SW480 (cell line): ENCODE measurements around the gene ALDH1A3.

Experiments used
- DNase-seq: peaks from one replicate; pipeline ENCODE4 v3.0.0-alpha.2; 2016; ENCODE audit warnings: low spot score

ALDH1A3 gene

DNA sequence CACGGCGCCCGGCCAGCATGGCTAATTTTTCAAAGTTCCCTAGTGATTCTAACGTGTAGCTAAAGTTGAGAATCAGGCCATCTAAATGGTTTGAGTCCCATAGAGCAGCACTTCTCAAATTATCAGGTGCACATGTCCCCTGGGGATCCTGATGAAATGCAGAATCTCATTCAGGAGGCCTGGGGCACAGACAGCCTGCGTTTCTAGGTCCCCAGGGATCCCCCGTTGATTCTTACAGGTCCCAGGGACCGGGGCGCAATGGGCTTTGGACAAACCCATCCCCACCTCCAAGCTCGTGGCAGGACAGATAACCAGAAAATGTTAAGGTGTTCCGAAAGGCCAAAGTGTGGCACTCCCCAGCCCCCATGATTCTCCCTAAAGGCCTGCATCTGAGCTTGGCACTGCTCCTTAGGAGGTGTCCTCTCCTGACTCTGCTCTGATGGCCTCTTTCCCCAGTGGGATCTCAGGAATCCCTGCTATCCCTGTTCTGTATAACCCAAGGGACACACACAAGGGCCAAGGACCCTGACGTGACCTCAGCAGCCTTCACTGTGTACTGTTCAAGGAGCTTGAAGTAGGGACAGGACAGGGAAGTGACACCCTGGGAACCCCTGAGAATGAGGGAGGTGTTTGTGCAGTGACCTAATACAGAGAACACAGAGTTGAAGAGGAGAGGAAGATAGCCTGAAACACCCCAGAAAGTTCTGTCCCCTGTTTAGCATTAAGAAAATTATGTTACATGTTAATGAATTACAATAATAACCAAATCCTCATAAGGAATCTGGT lies 47.5 kb downstream of the ALDH1A3 start:
- no peak for DNase-seq

DNA sequence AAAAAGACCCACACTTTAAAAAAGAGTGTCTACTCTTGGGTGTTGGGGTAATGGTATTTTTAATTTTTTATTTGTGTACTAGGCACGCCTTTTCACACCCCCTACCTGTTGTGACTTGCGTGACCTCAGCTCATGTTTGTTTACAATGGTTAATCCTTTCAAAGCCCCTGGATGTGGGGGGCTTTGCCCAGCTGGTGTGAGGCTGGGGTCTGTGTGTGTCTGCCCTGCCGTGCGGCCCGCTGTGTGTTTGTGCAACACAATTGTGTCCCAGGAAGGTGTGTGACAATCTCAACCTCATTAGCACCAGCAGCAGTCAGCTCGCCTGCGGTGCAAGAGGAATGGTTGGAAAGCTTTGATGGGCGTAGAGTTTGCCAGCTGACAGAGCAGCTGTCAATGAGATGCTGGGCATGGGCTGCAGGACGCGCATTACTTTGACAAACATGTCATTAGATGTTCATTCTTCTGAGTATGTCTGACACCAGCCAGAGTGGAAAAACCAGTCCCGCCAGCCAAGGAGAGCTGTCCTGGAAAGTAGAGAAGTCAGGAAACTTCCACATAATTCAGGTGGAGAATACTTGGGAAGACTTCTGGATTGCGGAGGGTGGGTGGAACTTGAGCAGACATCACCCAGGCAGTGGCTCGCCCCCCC lies 49.1 kb downstream of the ALDH1A3 start:
- no peak for DNase-seq

DNA sequence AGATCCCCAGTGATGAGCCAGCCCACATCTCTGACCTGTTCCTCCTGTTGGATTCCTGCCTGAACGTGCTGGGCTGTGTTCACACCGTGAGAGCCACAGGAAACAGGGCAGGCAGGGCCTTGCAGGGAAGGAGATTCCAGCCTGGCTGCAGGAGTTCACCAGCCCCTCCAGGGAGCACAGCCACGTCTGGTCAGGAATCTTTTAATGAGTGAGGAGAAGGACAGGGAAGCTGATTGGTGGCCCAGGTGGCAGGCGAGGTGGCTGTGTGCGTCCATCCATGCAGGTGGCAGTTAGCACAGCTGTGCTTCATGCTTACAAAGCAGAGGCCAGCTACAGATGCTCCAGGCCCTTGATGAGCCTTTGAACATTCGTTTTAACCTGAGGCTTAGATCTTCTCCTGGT lies 50.0 kb downstream of the ALDH1A3 start:
- no peak for DNase-seq

DNA sequence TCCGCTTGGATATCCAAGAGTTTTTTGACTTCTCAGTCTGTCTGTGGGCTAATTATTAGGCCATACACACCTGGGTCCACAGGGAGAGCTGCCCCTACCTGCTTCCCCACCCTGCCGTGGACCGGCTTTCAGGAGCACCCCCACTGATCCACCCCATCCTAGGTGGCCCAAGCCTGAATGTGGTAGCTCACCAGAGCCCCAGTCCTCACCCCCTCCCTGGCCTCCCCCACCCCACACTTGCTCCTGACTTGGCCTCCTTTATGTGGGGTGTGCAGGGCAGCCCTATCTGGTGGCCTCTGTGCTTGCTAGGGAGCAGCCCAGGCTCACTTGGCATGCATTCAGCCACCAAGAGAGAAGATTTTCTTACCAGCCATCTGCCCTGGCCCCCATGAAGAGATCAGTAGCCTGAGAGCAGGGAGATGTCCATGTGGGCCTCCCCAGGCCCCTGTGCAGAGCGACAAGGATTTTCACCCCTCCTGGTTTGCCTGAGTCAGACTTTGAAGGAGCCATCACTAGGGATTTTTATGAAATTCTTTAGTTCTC lies 50.7 kb downstream of the ALDH1A3 start:
- DNase-seq = no peak

DNA sequence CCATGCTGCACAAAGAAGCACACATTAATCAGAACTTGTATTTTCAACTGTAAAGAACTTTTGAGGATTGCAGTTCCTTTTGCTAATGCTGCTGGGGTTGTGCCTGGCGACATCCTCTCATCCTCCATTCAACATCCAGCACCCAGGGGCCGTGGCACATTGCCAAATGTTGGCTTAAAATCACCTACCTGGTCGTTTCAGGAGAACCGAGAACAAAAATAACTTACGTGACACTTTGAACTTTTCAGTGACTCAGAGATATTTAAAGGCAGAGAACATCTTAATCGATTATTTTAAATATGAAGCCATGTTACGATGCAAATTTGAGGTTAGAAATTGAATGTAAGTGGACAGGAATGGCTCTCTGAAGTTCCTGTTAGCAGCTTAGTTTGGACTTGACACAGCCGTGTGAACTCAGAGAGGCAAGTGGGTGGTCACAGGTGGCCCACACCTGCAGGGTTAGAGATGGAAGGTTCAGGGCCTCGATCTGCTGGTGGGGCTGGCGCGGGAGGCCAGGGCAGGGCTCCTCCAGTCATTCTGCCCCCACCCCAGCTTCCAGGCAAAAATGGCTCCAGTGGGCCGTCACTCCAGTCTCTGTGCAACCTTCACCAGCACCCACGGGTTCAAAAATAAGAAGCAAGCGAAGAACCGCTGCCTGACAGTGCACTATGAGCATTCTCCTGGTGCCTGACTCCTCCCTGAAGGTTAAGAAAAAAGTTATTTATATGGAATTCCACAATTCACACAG lies 51.7 kb downstream of the ALDH1A3 start:
- DNase-seq = no peak

DNA sequence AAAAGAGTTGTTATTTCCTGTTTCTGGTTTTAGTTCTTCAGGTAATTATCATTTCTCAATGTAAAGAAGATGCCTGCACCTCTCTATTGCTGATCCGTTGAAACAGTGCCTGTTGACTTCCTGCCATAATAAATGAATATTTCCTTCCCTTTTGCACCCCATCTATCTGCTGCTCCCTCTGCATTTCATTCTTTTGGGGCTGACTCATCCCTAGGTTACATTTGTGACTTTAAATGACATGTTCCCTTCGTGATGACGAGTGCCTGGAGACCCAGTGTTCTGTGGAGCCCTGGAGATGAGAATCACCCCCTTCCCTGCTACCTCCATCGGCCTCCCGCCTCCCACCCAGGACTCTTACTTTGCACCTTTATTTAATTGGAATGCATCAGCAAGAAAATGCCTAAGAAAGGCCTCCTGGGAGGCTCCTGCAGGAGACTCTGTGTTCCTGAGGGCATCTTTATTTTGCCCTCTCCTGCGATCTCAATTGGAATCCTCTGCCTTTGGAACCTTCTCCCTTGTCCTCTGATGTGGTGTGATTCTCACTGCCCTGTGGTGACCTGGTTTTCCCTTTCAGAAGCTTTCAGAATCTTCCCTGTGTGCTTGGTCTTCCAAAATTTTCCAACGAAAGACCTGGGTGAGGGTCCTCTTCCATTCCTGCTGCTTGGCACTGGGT lies 53.2 kb downstream of the ALDH1A3 start:
- no peak for DNase-seq

DNA sequence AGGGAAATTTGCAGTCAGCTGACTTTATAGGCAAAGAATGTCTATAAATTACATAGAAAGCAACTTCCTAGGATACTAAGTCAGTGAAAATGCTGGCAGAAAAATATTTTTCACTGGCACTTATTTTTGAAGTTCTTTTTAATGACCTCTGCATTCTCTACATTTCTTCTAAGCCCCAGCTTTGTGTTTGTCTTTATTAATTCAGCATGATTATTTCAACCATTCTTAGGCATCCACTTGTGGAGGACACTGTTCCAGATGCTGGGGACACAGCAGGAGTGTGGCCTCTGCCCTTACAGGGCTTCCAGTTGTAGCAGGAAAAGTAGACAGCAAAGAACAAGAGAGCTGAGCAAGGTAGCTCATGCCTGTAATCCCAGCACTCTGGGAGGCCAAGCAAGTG lies 54.5 kb downstream of the ALDH1A3 start:
- DNase-seq = no peak

DNA sequence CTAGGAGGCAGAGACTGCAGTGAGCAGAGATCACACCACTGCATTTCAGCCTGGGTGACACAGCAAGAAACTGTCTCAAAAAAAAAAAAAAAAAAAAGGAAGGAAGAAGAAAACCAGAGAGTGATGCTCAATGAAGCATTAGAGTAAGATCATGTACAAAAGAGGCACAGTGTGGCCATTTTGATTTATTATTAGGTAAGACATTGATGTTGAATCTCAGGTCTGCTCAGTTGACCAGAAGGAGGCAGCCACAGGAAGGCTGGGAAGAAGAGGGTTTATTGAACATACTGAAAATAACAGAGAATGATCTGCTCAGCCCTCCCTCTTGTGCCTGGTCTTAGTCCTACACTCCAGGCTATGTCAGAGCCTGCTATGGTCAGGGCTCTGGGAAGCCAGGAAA lies 55.1 kb downstream of the ALDH1A3 start:
- DNase-seq = peak; percentile 18

DNA sequence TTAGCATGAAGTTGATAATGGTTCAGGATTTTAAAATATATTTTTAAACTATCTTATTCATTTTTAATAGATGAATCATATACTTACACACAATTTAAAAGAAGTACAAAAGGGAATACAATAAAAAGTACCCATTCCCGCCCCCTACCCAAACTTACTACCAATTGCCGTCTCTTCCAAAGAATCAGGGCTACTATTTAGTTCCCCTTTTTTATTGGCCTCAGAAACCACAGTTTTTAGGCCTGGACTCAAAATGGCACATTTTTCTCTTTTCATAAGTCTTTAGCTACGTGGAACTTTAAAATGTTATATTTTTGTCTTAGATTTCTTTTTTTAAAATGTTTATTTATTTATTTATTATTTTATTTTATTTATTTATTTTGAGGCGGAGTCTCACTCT lies 57.5 kb downstream of the ALDH1A3 start:
- DNase-seq = no peak

DNA sequence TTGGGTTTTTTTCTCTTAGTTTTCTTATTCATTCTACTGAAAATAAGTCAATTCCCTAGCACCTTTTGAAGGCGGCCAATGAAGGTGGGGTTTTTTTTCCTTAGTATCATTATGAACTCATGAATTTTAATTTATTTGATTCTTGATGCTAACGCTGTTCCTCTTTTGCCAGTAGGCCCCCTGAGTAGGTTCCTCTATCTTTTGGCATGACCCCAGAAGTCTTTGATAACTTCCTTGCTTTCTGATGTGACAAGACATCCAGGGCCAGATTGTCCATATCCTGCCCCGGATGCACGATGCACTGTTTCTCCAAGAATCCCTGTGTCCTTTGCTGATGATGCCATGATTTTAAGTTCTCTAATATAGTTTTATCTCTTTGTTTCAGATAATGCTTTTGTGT lies 60.2 kb downstream of the ALDH1A3 start:
- DNase-seq = no peak

DNA sequence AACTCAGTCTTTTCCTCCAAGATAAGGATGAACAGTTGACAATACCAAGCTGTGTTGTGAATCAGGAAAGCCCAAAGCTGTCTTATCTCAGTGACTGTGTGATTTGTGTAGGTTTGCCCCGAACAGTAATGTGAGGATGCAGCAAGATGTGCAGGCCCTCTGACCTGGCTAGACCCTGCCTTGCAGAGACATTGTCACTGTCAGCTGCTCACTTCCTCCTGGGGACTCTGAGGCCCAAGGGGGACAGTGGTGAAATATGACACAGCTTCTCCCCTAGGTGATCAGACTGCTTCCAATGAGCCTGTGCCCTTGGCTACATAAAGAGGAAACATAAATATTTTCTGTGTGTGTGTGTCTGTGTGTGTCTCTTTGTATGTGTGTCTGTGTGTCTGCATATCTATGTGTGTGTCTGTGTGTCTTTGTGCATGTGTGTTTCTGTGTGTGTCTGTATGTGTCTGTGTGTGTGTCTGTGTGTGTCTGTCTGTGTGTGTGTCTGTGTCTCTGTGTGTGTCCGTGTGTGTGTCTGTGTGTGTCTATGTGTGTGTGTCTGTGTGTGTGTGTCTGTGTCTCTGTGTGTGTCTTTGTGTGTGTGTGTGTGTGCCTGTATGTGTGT lies 61.2 kb downstream of the ALDH1A3 start:
- DNase-seq = no peak

DNA sequence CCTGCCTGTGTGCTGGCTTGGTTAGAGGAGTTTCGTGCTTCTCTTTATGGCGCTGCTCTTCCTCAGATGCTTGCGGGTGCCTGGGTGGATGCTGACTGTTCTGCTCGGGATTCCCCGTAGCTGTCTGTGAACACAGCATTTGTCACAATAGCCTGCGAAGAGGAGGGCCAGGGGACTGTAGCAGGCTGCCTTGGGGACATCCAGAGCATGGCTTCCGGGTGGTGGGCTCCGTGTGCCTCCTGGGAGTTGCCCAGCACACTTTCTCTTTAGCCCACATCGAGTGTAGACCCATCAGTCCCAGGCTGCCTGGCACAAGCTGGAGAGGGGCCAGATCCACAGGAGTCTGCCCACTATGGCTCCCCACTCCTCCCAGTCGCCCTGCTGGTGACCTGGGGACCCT lies 61.9 kb downstream of the ALDH1A3 start:
- no peak for DNase-seq

DNA sequence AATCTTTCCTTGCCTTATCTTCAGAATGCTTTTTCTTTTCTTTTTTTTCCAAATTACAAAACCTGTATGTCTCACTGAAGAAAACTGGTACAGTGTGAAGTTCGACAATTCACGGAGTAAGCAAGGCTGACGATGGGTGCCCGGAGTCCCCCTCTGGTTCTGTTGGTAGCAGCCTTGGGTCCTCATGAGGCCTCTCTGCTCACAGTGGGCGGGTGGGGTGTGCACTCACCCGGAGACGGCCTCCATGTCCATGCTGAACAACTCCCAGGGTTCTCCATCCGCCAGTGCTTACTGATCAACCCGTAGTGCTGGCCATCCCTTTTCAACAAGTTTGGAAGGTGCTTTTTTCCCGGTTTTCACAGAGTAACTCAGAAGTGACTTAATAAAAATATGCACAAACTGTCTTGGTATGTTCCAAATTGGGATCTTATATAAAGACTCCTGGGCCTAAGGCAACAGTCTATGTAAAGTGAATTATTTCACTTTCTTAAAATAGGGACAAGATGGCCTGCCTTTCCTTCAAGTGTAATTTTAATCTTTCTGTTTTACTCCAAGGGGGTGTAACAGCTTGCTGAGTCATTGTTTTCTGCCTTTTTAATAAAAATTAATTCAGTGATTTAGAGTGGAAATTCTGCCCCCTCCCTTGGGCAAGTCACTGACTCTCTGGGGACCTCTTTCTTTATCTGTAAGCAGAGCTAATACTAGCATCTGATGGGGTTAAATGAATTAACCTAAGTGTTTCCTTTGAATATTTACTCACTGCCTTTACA lies 63.2 kb downstream of the ALDH1A3 start:
- no peak for DNase-seq

DNA sequence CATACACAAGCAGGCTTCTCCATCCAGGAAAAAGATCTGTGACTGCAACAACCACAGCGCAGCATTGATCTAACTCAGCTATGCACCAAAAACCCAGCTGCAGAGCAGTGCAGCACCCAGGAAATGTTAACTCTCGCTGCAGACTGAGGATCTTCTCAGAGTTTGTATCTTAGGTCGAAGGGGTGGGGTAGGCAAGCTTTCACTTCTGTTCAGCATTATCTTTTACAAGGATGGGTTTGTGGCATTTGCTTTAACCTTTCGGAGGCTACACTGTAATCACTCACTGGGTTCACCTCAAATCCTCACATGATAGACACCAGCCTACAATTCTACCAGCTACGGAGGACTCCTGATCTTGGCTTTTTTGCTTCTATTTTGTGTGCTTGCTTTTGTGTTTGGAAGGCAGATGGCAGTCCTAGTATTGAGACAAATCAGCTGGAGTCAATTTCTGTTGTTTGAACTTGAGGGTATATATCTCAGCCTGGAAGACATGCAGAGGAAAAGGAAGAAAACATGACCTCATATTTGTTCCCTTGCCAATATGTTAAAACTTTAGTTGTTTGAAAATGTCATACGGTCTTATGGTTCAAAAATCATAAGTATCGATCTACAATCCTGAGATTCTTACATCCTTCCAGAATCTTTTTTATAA lies 64.7 kb downstream of the ALDH1A3 start:
- DNase-seq = no peak

DNA sequence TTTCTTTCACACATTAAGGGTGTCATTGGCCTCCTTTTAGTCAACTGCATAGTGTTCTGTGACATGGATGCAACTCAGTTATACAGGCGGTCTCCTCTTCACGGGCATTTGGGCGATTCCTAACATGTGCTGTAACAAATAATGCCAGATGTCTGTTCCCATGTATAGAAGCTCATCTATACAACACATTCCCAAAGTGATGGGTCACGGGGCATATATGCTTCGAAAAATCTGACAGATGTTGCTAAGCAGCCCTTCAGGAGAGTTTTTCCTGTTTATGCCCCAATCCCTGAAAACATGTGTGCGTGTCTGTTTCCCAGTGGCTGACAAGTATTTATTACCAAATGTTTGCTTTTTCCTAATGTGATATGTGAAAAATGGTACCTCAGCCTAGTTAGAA lies 65.4 kb downstream of the ALDH1A3 start:
- DNase-seq = no peak

DNA sequence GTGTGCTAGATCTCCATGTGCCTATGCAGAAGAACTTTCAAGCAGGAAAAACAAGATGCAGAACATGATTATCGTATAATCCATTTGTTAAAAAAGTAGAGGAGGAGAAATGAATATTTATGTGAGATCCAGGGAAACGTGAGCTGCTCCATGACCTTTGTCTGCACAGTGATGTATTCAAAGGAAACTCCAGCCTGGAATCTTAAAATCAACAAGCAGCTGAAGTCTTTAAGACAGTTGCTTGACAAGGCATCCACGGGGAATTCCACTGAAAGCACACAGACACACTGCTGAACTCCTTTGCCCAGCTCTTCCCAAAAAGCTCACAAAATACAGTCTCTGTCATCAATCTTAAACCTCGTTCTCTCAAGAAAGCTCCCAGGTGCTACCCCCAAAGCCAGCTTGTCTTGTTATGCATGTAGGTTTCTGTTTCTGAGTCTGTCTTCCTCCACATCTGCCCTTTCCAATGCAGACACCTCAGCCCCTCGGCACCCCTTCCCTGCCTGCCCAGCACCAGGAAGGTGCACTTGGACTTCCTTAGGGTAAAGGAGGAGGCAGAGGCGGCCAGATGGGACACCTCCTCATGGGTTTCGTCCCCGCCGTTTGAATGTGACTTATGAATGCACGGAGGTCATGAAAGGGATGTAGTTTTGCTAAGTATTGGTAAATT lies 68.3 kb downstream of the ALDH1A3 start:
- no peak for DNase-seq

DNA sequence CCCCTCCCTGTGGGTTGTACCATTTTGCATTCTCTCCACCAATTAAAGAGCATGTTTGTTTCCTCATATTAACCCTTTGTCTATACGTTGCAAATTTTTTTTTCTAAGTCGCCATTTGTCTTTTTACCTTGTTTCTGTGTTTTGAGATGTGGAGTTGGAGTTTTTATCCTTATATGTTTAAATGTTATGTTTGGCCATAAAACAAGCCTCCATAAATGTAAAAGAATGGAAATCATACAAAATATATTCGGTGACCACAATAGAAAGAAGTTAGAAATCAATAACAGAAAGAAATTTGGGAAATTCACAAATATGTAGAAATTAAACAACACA lies 68.8 kb downstream of the ALDH1A3 start:
- no peak for DNase-seq

DNA sequence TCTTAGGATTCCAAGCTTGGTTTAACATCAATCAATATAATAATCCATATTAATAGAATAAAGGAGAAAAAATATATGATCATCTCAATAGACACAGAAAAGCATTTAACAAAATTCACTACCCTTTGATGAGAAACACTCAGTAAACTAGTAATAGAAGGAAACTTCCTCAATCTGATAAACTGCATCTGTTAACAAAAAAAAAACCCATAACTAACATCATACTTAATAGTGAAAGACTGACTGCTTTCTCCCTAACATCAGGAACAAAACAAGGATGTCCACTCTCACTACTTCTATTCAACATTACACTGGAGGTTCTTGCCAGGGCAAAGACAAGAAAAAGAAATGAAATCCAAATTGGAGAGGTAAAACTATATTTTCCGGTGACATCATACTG lies 70.1 kb downstream of the ALDH1A3 start:
- no peak for DNase-seq

DNA sequence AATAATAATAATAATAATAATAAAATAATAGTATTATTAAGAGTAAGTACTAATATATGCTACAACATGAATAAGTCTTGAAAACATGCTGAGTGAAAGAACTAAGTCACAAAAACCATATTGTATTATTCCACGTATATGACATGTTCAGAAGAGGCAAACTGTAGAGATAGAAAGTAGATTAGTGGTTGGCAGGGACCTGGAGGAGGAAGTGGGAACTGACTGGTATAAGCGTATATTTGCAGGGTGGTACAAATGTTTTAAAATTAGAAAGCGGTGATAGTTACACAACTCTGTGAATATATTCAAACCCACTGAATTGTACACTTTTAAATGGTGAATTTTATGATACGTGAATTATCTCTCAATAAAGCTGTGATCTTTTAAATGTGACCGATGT lies 72.3 kb downstream of the ALDH1A3 start:
- DNase-seq = no peak

DNA sequence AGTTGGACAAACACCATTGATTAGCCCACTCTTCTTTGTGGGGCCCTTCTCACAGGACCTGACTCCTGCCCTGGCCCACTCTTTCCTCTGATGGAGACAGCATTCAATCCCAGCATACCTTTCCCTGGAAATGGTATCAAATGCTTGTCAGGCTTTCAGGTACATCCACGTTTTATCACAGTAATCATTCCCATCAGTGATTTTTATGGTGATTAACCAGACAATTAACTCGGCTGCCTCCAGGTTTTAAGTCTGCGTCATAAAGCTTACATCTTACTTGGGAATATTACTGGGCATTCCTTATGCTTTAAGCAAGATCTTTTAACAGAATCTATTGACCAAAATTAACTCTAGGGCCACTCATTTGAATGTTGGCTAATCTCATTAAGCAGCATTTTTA lies 72.9 kb downstream of the ALDH1A3 start:
- DNase-seq = no peak
